OCI-LY7 (cell line): ENCODE results near the gene LRP2. TPM values are rescaled to one million over a fixed set of nuclear protein-coding genes. Genes with fewer than 3 reads are reported as not detected.

Experiments
- BruUV-seq: library from RNA; stranded (reverse); fragments of 400-500 nt; replicated peaks from 2 replicates; lab custom pipeline; 2021; lab: Mats Ljungman, UMichigan
- CTCF ChIA-PET: fragments of 300-600 bp; sonication (Branson Sonifier 250); formaldehyde crosslinking; loops from one replicate; lab custom pipeline; 2022; ENCODE audit warnings: antibody characterized with exemption; ENCODE audit not compliant: unreplicated experiment; lab: Charles Lee
- POLR2A ChIA-PET: fragments of 300-600 bp; sonication (Branson Sonifier 250); formaldehyde crosslinking; loops from one replicate; lab custom pipeline; 2022; ENCODE audit warnings: antibody characterized with exemption; lab: Charles Lee
- DNase-seq: peaks from one replicate; pipeline ENCODE4 v3.0.0-alpha.2; 2015; ENCODE audit warnings: low spot score
- H2AFZ ChIP-seq: fragments of 200-600 bp; sonication (generic), shearing (Covaris generic); 2 replicates; pipeline ENCODE4 v1.6.1; 2014; ENCODE audit warnings: mild to moderate bottlenecking, antibody characterized with exemption, low read length, moderate library complexity
- H3K27ac ChIP-seq: fragments of 200-600 bp; sonication (generic); 2 replicates; pipeline ENCODE4 v1.5.1; 2014; ENCODE audit warnings: mixed run types, low read depth, mild to moderate bottlenecking, moderate library complexity, low read length, inconsistent platforms; ENCODE audit not compliant: poor library complexity, severe bottlenecking
- H3K36me3 ChIP-seq: fragments of 200-600 bp; sonication (generic); 2 replicates; pipeline ENCODE4 v1.6.1; 2014; ENCODE audit warnings: mild to moderate bottlenecking, antibody characterized with exemption, low read length, moderate library complexity, mixed read lengths; ENCODE audit not compliant: insufficient read depth
- H3K4me1 ChIP-seq: fragments of 200-600 bp; sonication (generic); 2 replicates; pipeline ENCODE4 v1.5.1; 2014; ENCODE audit warnings: mild to moderate bottlenecking, low read length; ENCODE audit not compliant: insufficient read depth, poor library complexity, severe bottlenecking
- H3K4me2 ChIP-seq: fragments of 200-600 bp; sonication (generic); 2 replicates; pipeline ENCODE4 v1.6.1; 2014; ENCODE audit warnings: mild to moderate bottlenecking, low read length
- H3K4me3 ChIP-seq: fragments of 200-600 bp; sonication (generic); 2 replicates; pipeline ENCODE4 v1.5.1; 2014; ENCODE audit warnings: mild to moderate bottlenecking, low read depth, low read length; ENCODE audit not compliant: poor library complexity, severe bottlenecking
- H3K79me2 ChIP-seq: fragments of 200-600 bp; sonication (generic); 2 replicates; pipeline ENCODE4 v1.6.1; 2016; ENCODE audit warnings: low read depth, mild to moderate bottlenecking, low read length, moderate library complexity, mixed read lengths; ENCODE audit not compliant: insufficient read depth
- H3K9me2 ChIP-seq: fragments of 200-600 bp; sonication (generic); 2 replicates; pipeline ENCODE4 v1.6.1; 2016; ENCODE audit warnings: mild to moderate bottlenecking, low read length, mixed read lengths; ENCODE audit not compliant: insufficient read depth
- H3K9me3 ChIP-seq: fragments of 200-600 bp; sonication (generic); 2 replicates; pipeline ENCODE4 v1.6.1; 2014; ENCODE audit warnings: mild to moderate bottlenecking, mixed run types, low read length, mixed read lengths
- H4K20me1 ChIP-seq: fragments of 200-600 bp; sonication (generic); 2 replicates; pipeline ENCODE4 v1.6.1; 2014; ENCODE audit warnings: mild to moderate bottlenecking, antibody characterized with exemption, low read length, moderate library complexity, mixed read lengths; ENCODE audit not compliant: insufficient read depth
- EZH2phosphoT487 ChIP-seq: fragments of 200-600 bp; sonication (generic); IDR thresholded peaks from 2 replicates; pipeline ENCODE4 v1.6.1; 2018; ENCODE audit warnings: low read depth, borderline replicate concordance, mild to moderate bottlenecking, mixed run types, antibody characterized with exemption, low read length, moderate library complexity, mixed read lengths
- intact Hi-C: fragments of 100-400 bp; cut with micrococcal nuclease; formaldehyde crosslinking; loops from one replicate; pipeline ENCODE4 v1.10.0; 2022; ENCODE audit not compliant: unreplicated experiment
- total RNA-seq, 2 experiments: library from RNA; depleted of rRNA in 1 of 2; stranded (reverse); fragments of >200 nt in 1 of 2; shearing (Covaris generic) in 1 of 2; gene quantifications; 2 replicates each; pipeline ENCODE4 v1.2.3, GENCODE V29; 2014 to 2022
- TF ChIP-seq, protein P1 (sequence below): fragments of 200-600 bp; sonication (generic); conservative IDR thresholded peaks from 2 replicates; pipeline ENCODE4 v1.5.1; 2014; ENCODE audit warnings: mild to moderate bottlenecking, antibody characterized with exemption, low read length, moderate library complexity, mixed read lengths

Gene LRP2
- total RNA-seq, 2 experiments from 2014 or later = 0.89 TPM; not detected in 1

DNA sequence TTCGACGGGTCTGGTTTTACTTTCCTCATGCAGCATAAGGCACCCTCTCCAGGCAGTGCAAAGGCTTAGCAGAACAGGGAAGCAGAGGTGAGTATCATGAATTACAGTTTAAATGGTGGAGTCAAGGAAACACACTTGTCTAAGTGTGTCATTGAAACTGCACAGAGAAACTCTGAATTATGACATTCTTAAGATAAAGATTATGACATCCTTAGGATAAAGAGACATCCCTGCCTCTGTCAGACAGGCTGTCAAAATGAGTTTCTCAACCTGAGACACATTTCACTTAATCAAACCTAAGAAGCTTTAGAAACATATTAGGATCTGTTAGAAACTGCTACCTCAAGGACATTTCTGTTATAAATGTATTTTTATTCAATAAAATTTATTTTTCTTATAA, 179.8 kb downstream of the LRP2 start:
- Histone ChIP-seq H3K9me3 (no peaks in the 10 kb centered on the region), H3K4me1 (no peaks in the 10 kb centered on the region), H4K20me1 (no peaks in the 10 kb centered on the region), H2AFZ (no peak overlapping the region), H3K79me2 (no peaks in the 10 kb centered on the region), H3K4me2 (no peak overlapping the region), H3K36me3 (no peaks in the 10 kb centered on the region), H3K4me3 (no peak overlapping the region), H3K9me2 (no peaks in the 10 kb centered on the region; the same call in 1 of the 2 replicates), H3K27ac (no peak overlapping the region)
- DNase-seq = no peak
- ChIA-PET POLR2A (interaction anchor here (1.1 kb wide), 1 partner anchor 12 kb away, joined by 3 read pairs; no protein-coding TSS in a partner anchor), CTCF (no interaction called here)
- BruUV-seq = no TSS peak
- TF ChIP-seq, protein P1, sequence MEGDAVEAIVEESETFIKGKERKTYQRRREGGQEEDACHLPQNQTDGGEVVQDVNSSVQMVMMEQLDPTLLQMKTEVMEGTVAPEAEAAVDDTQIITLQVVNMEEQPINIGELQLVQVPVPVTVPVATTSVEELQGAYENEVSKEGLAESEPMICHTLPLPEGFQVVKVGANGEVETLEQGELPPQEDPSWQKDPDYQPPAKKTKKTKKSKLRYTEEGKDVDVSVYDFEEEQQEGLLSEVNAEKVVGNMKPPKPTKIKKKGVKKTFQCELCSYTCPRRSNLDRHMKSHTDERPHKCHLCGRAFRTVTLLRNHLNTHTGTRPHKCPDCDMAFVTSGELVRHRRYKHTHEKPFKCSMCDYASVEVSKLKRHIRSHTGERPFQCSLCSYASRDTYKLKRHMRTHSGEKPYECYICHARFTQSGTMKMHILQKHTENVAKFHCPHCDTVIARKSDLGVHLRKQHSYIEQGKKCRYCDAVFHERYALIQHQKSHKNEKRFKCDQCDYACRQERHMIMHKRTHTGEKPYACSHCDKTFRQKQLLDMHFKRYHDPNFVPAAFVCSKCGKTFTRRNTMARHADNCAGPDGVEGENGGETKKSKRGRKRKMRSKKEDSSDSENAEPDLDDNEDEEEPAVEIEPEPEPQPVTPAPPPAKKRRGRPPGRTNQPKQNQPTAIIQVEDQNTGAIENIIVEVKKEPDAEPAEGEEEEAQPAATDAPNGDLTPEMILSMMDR = no peak
- TF ChIP-seq EZH2phosphoT487 = no peak
- intact Hi-C loops = no loop called here

DNA sequence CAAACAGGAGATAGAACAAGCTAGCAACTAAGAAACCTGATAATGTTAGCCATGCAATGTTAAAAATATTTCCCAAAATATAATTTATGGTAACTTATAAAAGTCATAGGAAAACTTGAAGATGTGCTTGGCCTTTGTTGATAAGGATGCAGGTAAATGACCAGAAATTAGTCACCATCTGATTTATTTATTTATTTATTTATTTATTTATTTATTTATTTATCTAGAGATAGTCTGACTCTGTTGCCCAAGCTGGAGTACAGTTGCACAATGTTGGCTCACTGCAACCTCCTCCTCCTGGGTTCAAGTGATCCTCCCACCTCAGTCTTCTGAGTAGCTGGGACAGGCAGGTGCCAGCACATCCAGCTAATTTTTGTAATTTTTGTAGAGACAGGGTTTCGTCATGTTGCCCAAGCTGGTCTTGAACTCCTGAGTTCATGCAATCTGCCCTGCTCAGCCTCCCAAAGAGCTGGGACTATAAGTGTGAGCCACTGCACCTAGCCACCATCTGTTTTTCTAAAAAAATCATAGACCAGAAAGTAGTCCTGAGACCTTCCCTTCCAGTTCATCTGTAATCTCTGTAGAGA, 183.4 kb downstream of the LRP2 start:
- no peak overlapping the region for H3K4me2 ChIP-seq
- H3K27ac ChIP-seq = no peak overlapping the region
- H4K20me1 ChIP-seq = no peaks in the 10 kb centered on the region
- H3K4me1 ChIP-seq = no peaks in the 10 kb centered on the region
- H3K9me3 ChIP-seq = no peaks in the 10 kb centered on the region
- H3K9me2 ChIP-seq = no peaks in the 10 kb centered on the region; the same call in 1 of the 2 replicates
- ChIA-PET CTCF (no interaction called here), POLR2A (no interaction called here)
- H2AFZ ChIP-seq = no peak overlapping the region
- TF ChIP-seq, protein P1 = no peak
- TF ChIP-seq EZH2phosphoT487 = no peak
- BruUV-seq = no TSS peak
- H3K79me2 ChIP-seq = no peaks in the 10 kb centered on the region
- intact Hi-C loops = no loop called here
- no peak for DNase-seq
- no peak overlapping the region for H3K4me3 ChIP-seq
- no peaks in the 10 kb centered on the region for H3K36me3 ChIP-seq

DNA sequence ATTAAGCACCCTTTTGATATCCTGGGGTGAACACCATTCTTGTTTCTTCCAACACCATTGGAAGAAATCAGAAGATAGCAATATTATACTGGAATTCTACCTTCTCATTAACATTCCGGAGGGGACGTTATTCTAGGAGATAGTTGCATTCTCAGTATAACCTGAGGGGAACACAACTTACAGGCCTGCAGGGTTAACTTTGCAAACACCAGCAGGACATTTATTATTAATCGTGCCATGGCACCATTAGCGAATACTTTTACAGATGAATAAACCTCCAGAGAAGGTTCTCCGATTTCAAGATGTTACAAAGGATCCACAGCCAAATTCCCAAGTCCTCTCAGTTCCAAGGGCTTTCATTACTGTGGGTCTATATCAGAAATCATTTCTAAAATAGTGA, 184.0 kb downstream of the LRP2 start:
- no peak for DNase-seq
- BruUV-seq = no TSS peak
- Histone ChIP-seq H3K4me2 (no peak overlapping the region), H3K27ac (no peak overlapping the region), H3K4me3 (no peak overlapping the region), H3K36me3 (no peaks in the 10 kb centered on the region), H4K20me1 (no peaks in the 10 kb centered on the region), H3K4me1 (no peaks in the 10 kb centered on the region), H3K9me3 (no peaks in the 10 kb centered on the region), H2AFZ (no peak overlapping the region), H3K9me2 (no peaks in the 10 kb centered on the region; the same call in 1 of the 2 replicates), H3K79me2 (no peaks in the 10 kb centered on the region)
- ChIA-PET POLR2A (no interaction called here), CTCF (no interaction called here)
- intact Hi-C loops = no loop called here
- TF ChIP-seq EZH2phosphoT487 = no peak
- TF ChIP-seq, protein P1 = no peak
